WTC11 (cell line): ENCODE measurements around the gene IRS1. TPM values are rescaled to one million over a fixed set of nuclear protein-coding genes. Genes with fewer than 3 reads are reported as not detected.

Experiments used
- ATAC-seq: fragments of 200-7000 bp; cut with Tn5 transposase; 2 replicates; pipeline ENCODE4 v1.10.0; 2021; ENCODE audit warnings: mild to moderate bottlenecking, moderate library complexity
- Bru-seq: library from RNA; stranded (reverse); fragments of 400-500 nt; gene quantifications from one replicate; lab custom pipeline; 2021; lab: Mats Ljungman, UMichigan
- CTCF ChIA-PET: fragments of 300-600 bp; sonication (Branson Sonifier 250); formaldehyde crosslinking; loops from one replicate; lab custom pipeline; 2021; ENCODE audit warnings: antibody characterized with exemption; lab: Charles Lee
- POLR2A ChIA-PET: fragments of 350-600 bp; sonication (Branson Sonifier 250); formaldehyde crosslinking; loops from one replicate; lab custom pipeline; 2021; ENCODE audit warnings: antibody characterized with exemption; lab: Charles Lee
- DNase-seq: peaks from one replicate; pipeline ENCODE4 v3.0.0; 2021; ENCODE audit warnings: low spot score
- H3K27ac Mint-ChIP-seq: 2 replicates; pipeline ENCODE4 v1.8.0; 2021; ENCODE audit warnings: mixed read lengths
- H3K27me3 Mint-ChIP-seq: 2 replicates; pipeline ENCODE4 v1.8.0; 2021; ENCODE audit warnings: low read depth, mild to moderate bottlenecking, moderate library complexity, mixed read lengths
- H3K36me3 Mint-ChIP-seq: 2 replicates; pipeline ENCODE4 v1.8.0; 2021; ENCODE audit warnings: mixed read lengths
- H3K4me1 Mint-ChIP-seq: 2 replicates; pipeline ENCODE4 v1.8.0; 2022; ENCODE audit warnings: mixed read lengths
- H3K4me3 Mint-ChIP-seq: 2 replicates; pipeline ENCODE4 v1.8.0; 2021; ENCODE audit warnings: mild to moderate bottlenecking, moderate library complexity, mixed read lengths
- H3K9me3 Mint-ChIP-seq: 2 replicates; pipeline ENCODE4 v1.8.0; 2021; ENCODE audit warnings: mixed read lengths
- AR ChIP-seq: fragments of 250-450 bp; sonication (Bioruptor Pico); IDR thresholded peaks from 2 replicates; pipeline ENCODE4 v1.9.0; 2021; ENCODE audit warnings: mild to moderate bottlenecking
- ATF2 ChIP-seq: sonication (generic); formaldehyde crosslinking; IDR thresholded peaks from 2 replicates; pipeline ENCODE4 v1.8.1; 2022; ENCODE audit warnings: low read depth, missing genetic modification reagents, borderline replicate concordance
- ATF3 ChIP-seq: sonication (generic); formaldehyde crosslinking; conservative IDR thresholded peaks from 2 replicates; pipeline ENCODE4 v1.8.1; 2022; ENCODE audit warnings: mild to moderate bottlenecking, missing genetic modification reagents
- CREM ChIP-seq: sonication (generic); formaldehyde crosslinking; IDR thresholded peaks from 2 replicates; pipeline ENCODE4 v1.8.1; 2022; ENCODE audit warnings: mild to moderate bottlenecking, missing genetic modification reagents, moderate library complexity
- FOXJ3 ChIP-seq: sonication (generic); formaldehyde crosslinking; IDR thresholded peaks from 2 replicates; pipeline ENCODE4 v1.9.0; 2021; ENCODE audit warnings: missing genetic modification reagents, mild to moderate bottlenecking, borderline replicate concordance
- GABPB1 ChIP-seq: sonication (generic); formaldehyde crosslinking; IDR thresholded peaks from 2 replicates; pipeline ENCODE4 v1.8.1; 2023; ENCODE audit warnings: mild to moderate bottlenecking, missing genetic modification reagents
- GRHL2 ChIP-seq: fragments of 250-450 bp; sonication (Bioruptor Pico); IDR thresholded peaks from 2 replicates; pipeline ENCODE4 v1.8.0; 2022; ENCODE audit warnings: mild to moderate bottlenecking, moderate library complexity; ENCODE audit not compliant: insufficient replicate concordance, severe bottlenecking
- IRF2 ChIP-seq: sonication (generic); formaldehyde crosslinking; IDR thresholded peaks from 2 replicates; pipeline ENCODE4 v1.8.0; 2022; ENCODE audit warnings: low read depth, missing genetic modification reagents, borderline replicate concordance
- JAZF1 ChIP-seq: fragments of 250-450 bp; sonication (Bioruptor Pico); IDR thresholded peaks from 2 replicates; pipeline ENCODE4 v1.9.0; 2021; ENCODE audit warnings: moderate library complexity, mild to moderate bottlenecking, inconsistent platforms
- JUN ChIP-seq: sonication (generic); formaldehyde crosslinking; IDR thresholded peaks from 2 replicates; pipeline ENCODE4 v1.8.0; 2023; ENCODE audit warnings: mild to moderate bottlenecking, missing genetic modification reagents
- PREB ChIP-seq: sonication (generic); formaldehyde crosslinking; IDR thresholded peaks from 2 replicates; pipeline ENCODE4 v1.8.1; 2022; ENCODE audit warnings: mild to moderate bottlenecking, missing genetic modification reagents, moderate library complexity, borderline replicate concordance
- SMAD4 ChIP-seq: sonication (generic); formaldehyde crosslinking; IDR thresholded peaks from 2 replicates; pipeline ENCODE4 v1.8.0; 2022; ENCODE audit warnings: mild to moderate bottlenecking, missing genetic modification reagents
- STAT6 ChIP-seq: sonication (generic); formaldehyde crosslinking; conservative IDR thresholded peaks from 2 replicates; pipeline ENCODE4 v1.8.1; 2023; ENCODE audit warnings: mild to moderate bottlenecking, low read depth, missing genetic modification reagents, moderate library complexity
- TP53 ChIP-seq: sonication (generic); formaldehyde crosslinking; IDR thresholded peaks from 2 replicates; pipeline ENCODE4 v1.8.1; 2023; ENCODE audit warnings: mild to moderate bottlenecking, missing genetic modification reagents
- USF2 ChIP-seq: sonication (generic); formaldehyde crosslinking; IDR thresholded peaks from 2 replicates; pipeline ENCODE4 v1.8.1; 2023; ENCODE audit warnings: mild to moderate bottlenecking, missing genetic modification reagents, moderate library complexity
- ZBTB43 ChIP-seq: sonication (generic); formaldehyde crosslinking; IDR thresholded peaks from 2 replicates; pipeline ENCODE4 v1.8.1; 2023; ENCODE audit warnings: mild to moderate bottlenecking, missing genetic modification reagents
- ZNF281 ChIP-seq: sonication (generic); formaldehyde crosslinking; IDR thresholded peaks from 2 replicates; pipeline ENCODE4 v1.8.0; 2023; ENCODE audit warnings: mild to moderate bottlenecking, missing genetic modification reagents
- ZNF671 ChIP-seq: fragments of 250-450 bp; sonication (Bioruptor Pico); IDR thresholded peaks from 2 replicates; pipeline ENCODE4 v1.8.0; 2021; ENCODE audit warnings: mild to moderate bottlenecking
- ZSCAN18 ChIP-seq: fragments of 250-450 bp; sonication (Bioruptor Pico); IDR thresholded peaks from 2 replicates; pipeline ENCODE4 v2.1.2; 2022; ENCODE audit warnings: mild to moderate bottlenecking, moderate library complexity
- long read RNA-seq, 3 experiments: library from RNA in 1 of 3; library from capped mRNA in 1 of 3; library from polyadenylated mRNA in 1 of 3; unstranded in 2 of 3; stranded (forward) in 1 of 3; transcript quantifications; one replicate each; pipeline ENCODE4 v2.0.0, GENCODE V29; 2021
- total RNA-seq: library from RNA; stranded (reverse); gene quantifications from 3 replicates; pipeline ENCODE4 v1.2.3, GENCODE V29; 2021

IRS1 gene
- total RNA-seq (18.2 to 22.9 TPM (median 18.6 TPM) in 3 replicates), Bru-seq, nascent RNA (percentile 76 among the genes with signal in this experiment)
- long read RNA-seq, experiment 1, full-length matches to known transcripts = 34 of 60 reads
- long read RNA-seq, experiment 1, partial matches to known transcripts = 0 of 60 reads
- long read RNA-seq, experiment 1, other reads (novel, unspliced or antisense) = 26 of 60 reads
- long read RNA-seq, experiment 2, full-length matches to known transcripts = 22 of 33 reads
- long read RNA-seq, experiment 2, partial matches to known transcripts = 0 of 33 reads
- long read RNA-seq, experiment 2, other reads (novel, unspliced or antisense) = 11 of 33 reads
- long read RNA-seq, experiment 3, partial matches to known transcripts = 0 of 1 reads
- long read RNA-seq, experiment 3, other reads (novel, unspliced or antisense) = 1 of 1 reads

- Mint-ChIP-seq H3K36me3 (peaks cover 16% of the 10 kb centered on the region), H3K4me3 (peak within 1 kb of the TSS; percentile 85), H3K27ac (peak within 1 kb of the TSS; percentile 49; the same call in 1 of the 2 replicates), H3K9me3 (no peaks in the 10 kb centered on the region), H3K27me3 (no peaks in the 10 kb centered on the region), H3K4me1 (peaks cover 46% of the 10 kb centered on the region)
- ChIA-PET POLR2A (interaction anchor here (0.6 to 2.3 kb wide), 6 partner anchors 9 to 1070 kb away, joined by 3 to 11 read pairs (median 5); partner anchors contain the start of gene RHBDD1), CTCF (interaction anchor here (0.6 to 1.5 kb wide), 11 partner anchors 10 to 1137 kb away, joined by 3 to 5 read pairs (median 3); no protein-coding TSS in a partner anchor)
- peak; percentile 17 for ATAC-seq
- DNase-seq = peak; percentile 72
- TF ChIP-seq ZBTB43 (CRISPR knock-in tag) (no peak), GRHL2 (CRISPR knock-in tag) (no peak), USF2 (CRISPR knock-in tag) (peak; percentile 82), AR (CRISPR knock-in tag) (no peak), ZNF671 (CRISPR knock-in tag) (no peak), IRF2 (CRISPR knock-in tag) (no peak), SMAD4 (CRISPR knock-in tag) (no peak), TP53 (CRISPR knock-in tag) (peak; percentile 56; the same call in 1 of the 2 replicates), JAZF1 (CRISPR knock-in tag) (no peak), ATF2 (CRISPR knock-in tag) (no peak), CREM (CRISPR knock-in tag) (no peak), FOXJ3 (CRISPR knock-in tag) (no peak), ZSCAN18 (CRISPR knock-in tag) (no peak), ZNF281 (CRISPR knock-in tag) (no peak), STAT6 (CRISPR knock-in tag) (no peak), JUN (CRISPR knock-in tag) (no peak), ATF3 (CRISPR knock-in tag) (no peak), GABPB1 (CRISPR knock-in tag) (no peak), PREB (CRISPR knock-in tag) (no peak)
Observed at GRCh38 chr2:226799211-226799975, at the start of gene IRS1. IRS1 (minus strand) TSS chr2:226799820; CDS start chr2:226798738, 1,082 bp downstream.
